AG04449 (cell line): ENCODE measurements around the gene SKA2.

ENCODE experiments used
- CTCF ChIA-PET: fragments of 350-600 bp; formaldehyde crosslinking; extraction: SDS; loops from one replicate; lab custom pipeline; 2021; ENCODE audit warnings: antibody characterized with exemption; lab: Yijun Ruan, JAX
- POLR2A ChIA-PET: fragments of 400-600, 350-600 bp; formaldehyde crosslinking; extraction: SDS; loops from one replicate; lab custom pipeline; 2020; ENCODE audit warnings: antibody characterized with exemption, inconsistent platforms; lab: Yijun Ruan, JAX
- DNase-seq: peaks from one replicate; pipeline ENCODE4 v3.0.0-alpha.2; 2010; ENCODE audit warnings: low read depth, low spot score
- H3K4me3 ChIP-seq: 2 replicates; pipeline ENCODE4 v1.5.1; 2011; ENCODE audit warnings: low read depth, mild to moderate bottlenecking, control low read depth, low read length
- TF ChIP-seq, protein P1 (sequence below): IDR thresholded peaks from one replicate; pipeline ENCODE4 v1.5.1; 2011; ENCODE audit warnings: mild to moderate bottlenecking, moderate library complexity, low read length, control low read depth, inconsistent platforms; ENCODE audit not compliant: insufficient read depth; ENCODE audit errors: missing control alignments

SKA2 gene

GRCh38 chr17:59129814-59130213, 25.2 kb downstream of the SKA2 start:
- no peak overlapping the region for H3K4me3 ChIP-seq
- no peak for DNase-seq
- ChIA-PET CTCF (no interaction called here), POLR2A (no interaction called here)
- TF ChIP-seq, protein P1, sequence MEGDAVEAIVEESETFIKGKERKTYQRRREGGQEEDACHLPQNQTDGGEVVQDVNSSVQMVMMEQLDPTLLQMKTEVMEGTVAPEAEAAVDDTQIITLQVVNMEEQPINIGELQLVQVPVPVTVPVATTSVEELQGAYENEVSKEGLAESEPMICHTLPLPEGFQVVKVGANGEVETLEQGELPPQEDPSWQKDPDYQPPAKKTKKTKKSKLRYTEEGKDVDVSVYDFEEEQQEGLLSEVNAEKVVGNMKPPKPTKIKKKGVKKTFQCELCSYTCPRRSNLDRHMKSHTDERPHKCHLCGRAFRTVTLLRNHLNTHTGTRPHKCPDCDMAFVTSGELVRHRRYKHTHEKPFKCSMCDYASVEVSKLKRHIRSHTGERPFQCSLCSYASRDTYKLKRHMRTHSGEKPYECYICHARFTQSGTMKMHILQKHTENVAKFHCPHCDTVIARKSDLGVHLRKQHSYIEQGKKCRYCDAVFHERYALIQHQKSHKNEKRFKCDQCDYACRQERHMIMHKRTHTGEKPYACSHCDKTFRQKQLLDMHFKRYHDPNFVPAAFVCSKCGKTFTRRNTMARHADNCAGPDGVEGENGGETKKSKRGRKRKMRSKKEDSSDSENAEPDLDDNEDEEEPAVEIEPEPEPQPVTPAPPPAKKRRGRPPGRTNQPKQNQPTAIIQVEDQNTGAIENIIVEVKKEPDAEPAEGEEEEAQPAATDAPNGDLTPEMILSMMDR: no peak

- TF ChIP-seq, protein P1: no peak
- DNase-seq: no peak
- POLR2A ChIA-PET: no interaction called here
- CTCF ChIA-PET: no interaction called here
- H3K4me3 ChIP-seq: no peak overlapping the region
Observed at GRCh38 chr17:59126809-59127417, 28.1 kb downstream of the SKA2 start.

GRCh38 chr17:59124665-59125064, 30.3 kb downstream of the SKA2 start:
- CTCF ChIA-PET: interaction anchor here (1.7 kb wide), 1 partner anchor 12 kb away, joined by 3 read pairs; no protein-coding TSS in a partner anchor
- POLR2A ChIA-PET: no interaction called here
- DNase-seq: no peak

GRCh38 chr17:59121901-59122480, 33.0 kb downstream of the SKA2 start:
- H3K4me3 ChIP-seq: no peak overlapping the region
- no peak for DNase-seq
- ChIA-PET CTCF (no interaction called here), POLR2A (no interaction called here)
- TF ChIP-seq, protein P1: no peak

More at GRCh38 chr17:59124665-59125064, 30.3 kb downstream of the SKA2 start:
- no peak overlapping the region for H3K4me3 ChIP-seq
- TF ChIP-seq, protein P1: no peak

- TF ChIP-seq, protein P1: no peak
- no peak overlapping the region for H3K4me3 ChIP-seq
- ChIA-PET POLR2A (no interaction called here), CTCF (no interaction called here)
- DNase-seq: no peak
Observed at GRCh38 chr17:59115474-59115873, 39.5 kb downstream of the SKA2 start.

DNA sequence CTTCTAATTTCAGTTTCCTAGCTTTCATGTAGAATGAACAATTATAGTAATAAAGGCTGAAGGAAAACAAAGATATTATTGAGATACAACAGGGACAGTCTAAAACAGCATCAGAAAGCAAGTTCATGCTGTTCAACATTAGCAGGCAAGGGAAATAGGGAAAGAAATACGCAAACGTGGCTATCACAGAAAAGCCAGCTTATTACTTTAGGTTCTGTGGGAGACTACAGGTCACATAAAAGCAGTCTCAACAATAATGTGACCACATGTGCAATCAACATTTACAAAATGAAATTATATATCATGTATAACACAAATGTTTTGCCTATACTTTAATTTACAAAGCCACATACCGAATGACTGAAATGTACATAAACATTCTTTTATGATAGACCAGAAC, 43.4 kb downstream of the SKA2 start:
- no peak for DNase-seq
- TF ChIP-seq, protein P1: no peak
- POLR2A ChIA-PET: no interaction called here
- CTCF ChIA-PET: no interaction called here
- H3K4me3 ChIP-seq: no peak overlapping the region
